Naive B cell (primary cell): ENCODE measurements around the gene CLCN3. TPM values are rescaled to one million over a fixed set of nuclear protein-coding genes. Genes with fewer than 3 reads are reported as not detected.
"Not testable (repeated sequence)": the region's sequence is repeated elsewhere in the genome, so short reads cannot be mapped to it uniquely, and the experiment has no call there.

Source experiments
- ATAC-seq, 2 donors: fragments of 150-1000 bp; cut with Tn5 transposase; 2 replicates each; pipeline ENCODE4 v1.10.0; 2021; ENCODE audit warnings: low read depth in 2 of 2, mild to moderate bottlenecking in 2 of 2, moderate library complexity in 2 of 2
- DNase-seq: peaks from one replicate; pipeline ENCODE4 v3.0.0; 2022
- H3K27ac Mint-ChIP-seq, 6 donors: one replicate each; pipeline ENCODE4 v1.8.0; 2020 to 2022; ENCODE audit warnings: mild to moderate bottlenecking in 6 of 6, mixed read lengths in 6 of 6, moderate library complexity in 5 of 6, inconsistent platforms in 2 of 6
- H3K27me3 Mint-ChIP-seq, 3 donors: one replicate each; pipeline ENCODE4 v1.8.0; 2021 to 2022; ENCODE audit warnings: mixed read lengths in 3 of 3, mild to moderate bottlenecking in 1 of 3
- H3K36me3 Mint-ChIP-seq, 2 donors: one replicate each; pipeline ENCODE4 v1.8.0; 2020 to 2022; ENCODE audit warnings: mixed read lengths in 2 of 2, inconsistent platforms in 1 of 2, mild to moderate bottlenecking in 1 of 2
- H3K4me1 Mint-ChIP-seq, 3 donors: one replicate each; pipeline ENCODE4 v1.8.0; 2020 to 2022; ENCODE audit warnings: mixed read lengths in 3 of 3, inconsistent platforms in 1 of 3, mild to moderate bottlenecking in 1 of 3, moderate library complexity in 1 of 3
- H3K4me3 Mint-ChIP-seq, 8 donors: one replicate each; pipeline ENCODE4 v1.8.0; 2020 to 2022; ENCODE audit warnings: mild to moderate bottlenecking in 8 of 8, mixed read lengths in 8 of 8, moderate library complexity in 8 of 8, inconsistent platforms in 2 of 8
- H3K9me3 Mint-ChIP-seq, 7 donors: one replicate each; pipeline ENCODE4 v1.8.0; 2020 to 2022; ENCODE audit warnings: mixed read lengths in 7 of 7, mild to moderate bottlenecking in 5 of 7, inconsistent platforms in 2 of 7, moderate library complexity in 1 of 7
- polyA plus RNA-seq, 6 donors: library from polyadenylated mRNA; unstranded; fragments of 300-500 nt; fragmentation: Illumina TruSeq; gene quantifications; one replicate each; pipeline ENCODE4 v1.2.3, GENCODE V29; 2021; ENCODE audit warnings: low read depth in 6 of 6

Gene CLCN3
- polyA plus RNA-seq, 6 donors from 2014 or later: 6.4 to 12.3 (median 10.0) TPM

DNA sequence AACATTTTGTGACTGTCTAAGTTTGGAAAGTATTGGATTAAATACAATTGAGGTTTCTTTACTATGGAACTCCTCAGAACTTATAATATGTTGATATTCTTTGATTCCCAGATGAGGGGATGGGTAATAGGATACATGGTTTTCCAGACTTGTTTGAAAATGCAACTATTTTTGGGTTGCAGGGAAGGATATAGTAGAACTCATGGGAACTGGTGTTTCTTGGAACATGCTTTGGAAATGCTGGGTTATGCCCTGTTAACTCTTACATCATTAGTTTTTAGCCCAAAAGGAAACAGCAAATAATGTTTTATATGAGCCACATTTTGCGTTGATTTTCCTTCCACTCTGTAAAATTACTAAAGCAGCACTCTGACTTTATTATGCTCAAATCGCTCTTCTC, 95.4 kb downstream of the CLCN3 start:
- DNase-seq (no peak), ATAC-seq (no peak)
- H3K4me1 Mint-ChIP-seq: peaks cover 0 to 3% (median 0%) of the 10 kb centered on the region in 3 donors
- peaks cover 20 to 21% of the 10 kb centered on the region in 2 donors for H3K36me3 Mint-ChIP-seq
- H3K9me3 Mint-ChIP-seq: no peaks in the 10 kb centered on the region
- H3K27ac Mint-ChIP-seq: no peak overlapping the region
- no peaks in the 10 kb centered on the region for H3K27me3 Mint-ChIP-seq
- H3K4me3 Mint-ChIP-seq: no peak overlapping the region

DNA sequence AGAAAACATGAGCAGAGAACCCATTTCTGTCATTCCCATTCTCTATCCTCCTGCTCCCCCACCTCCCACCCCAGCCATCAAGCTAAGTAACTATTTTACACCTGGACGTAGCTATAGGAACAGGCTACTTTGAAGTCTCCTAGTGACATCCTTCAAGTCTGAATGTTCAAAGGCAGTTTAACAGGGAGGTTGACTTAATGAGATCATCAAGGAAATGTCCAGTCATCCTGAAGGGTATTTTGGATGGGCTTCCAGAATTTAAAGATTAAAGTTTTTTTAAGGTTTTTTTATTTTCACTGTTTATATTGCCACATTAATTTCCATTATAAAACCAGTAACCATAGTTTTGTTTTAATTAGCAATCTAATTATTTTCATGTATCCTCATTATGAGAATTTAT, 96.3 kb downstream of the CLCN3 start:
- ATAC-seq (no peak), DNase-seq (no peak)
- peaks cover 0 to 3% (median 0%) of the 10 kb centered on the region in 3 donors for H3K4me1 Mint-ChIP-seq
- no peak overlapping the region for H3K4me3 Mint-ChIP-seq
- no peaks in the 10 kb centered on the region for H3K27me3 Mint-ChIP-seq
- no peak overlapping the region for H3K27ac Mint-ChIP-seq
- peaks cover 20 to 21% of the 10 kb centered on the region in 2 donors for H3K36me3 Mint-ChIP-seq
- H3K9me3 Mint-ChIP-seq: no peaks in the 10 kb centered on the region

DNA sequence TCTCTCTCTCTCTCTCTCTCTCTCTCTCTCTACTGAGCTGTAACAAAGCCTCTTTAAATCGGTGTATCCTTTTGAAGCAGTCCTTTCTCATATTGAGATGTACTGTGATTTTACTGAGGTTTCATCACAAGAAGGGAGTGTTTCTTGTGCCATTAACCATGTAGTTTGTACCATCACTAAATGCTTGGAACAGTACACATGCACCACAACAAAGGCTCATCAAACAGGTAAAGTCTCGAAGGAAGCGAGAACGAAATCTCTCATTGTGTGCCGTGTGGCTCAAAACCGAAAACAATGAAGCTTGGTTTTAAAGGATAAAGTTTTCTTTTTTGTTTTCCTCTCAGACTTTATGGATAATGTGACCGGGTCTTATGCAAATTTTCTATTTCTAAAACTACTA, 100.2 kb downstream of the CLCN3 start:
- Mint-ChIP-seq H3K4me3 (no peak overlapping the region), H3K36me3 (peaks cover 20 to 21% of the 10 kb centered on the region in 2 donors), H3K4me1 (no peaks in the 10 kb centered on the region), H3K27me3 (no peaks in the 10 kb centered on the region), H3K9me3 (no peaks in the 10 kb centered on the region), H3K27ac (peak overlapping the region in 4 of 6 donors; percentile 26 to 86 (median 51))
- DNase-seq: no peak
- no peak for ATAC-seq

DNA sequence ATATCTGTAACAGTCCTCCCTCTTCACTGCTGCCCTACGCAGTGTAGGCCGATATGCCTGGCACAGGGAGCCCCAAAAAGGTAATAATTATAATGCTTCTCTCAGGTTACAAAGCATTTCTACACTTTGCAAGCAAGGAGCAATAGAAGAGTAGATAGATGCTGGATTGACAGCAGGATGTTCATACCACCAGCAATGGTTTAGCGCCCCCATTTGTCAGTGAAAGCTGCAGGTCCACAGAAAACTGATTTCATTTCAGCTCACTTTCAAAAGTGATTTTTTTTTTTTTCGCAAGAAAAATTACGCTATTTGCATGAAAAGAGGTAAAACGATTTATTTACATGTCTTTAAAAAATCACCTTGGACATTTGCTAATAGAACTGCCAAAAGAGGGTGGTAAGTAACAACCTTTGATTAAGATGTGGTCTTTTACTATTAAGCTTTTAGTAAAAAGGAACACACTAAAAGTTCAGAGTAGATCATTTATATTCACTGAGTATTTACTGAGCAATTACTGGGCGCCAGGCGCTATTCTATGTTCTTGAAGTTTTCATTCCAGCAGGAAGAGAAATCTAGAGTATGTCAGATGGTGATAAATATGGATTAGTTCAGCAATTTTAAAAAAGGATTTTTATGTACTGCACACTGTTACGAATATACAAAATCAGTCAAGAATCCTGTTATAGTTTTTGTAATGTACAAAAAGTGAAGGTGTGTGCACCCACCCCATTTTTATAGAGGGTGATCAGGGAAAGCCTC, 103.0 kb downstream of the CLCN3 start:
- H3K27me3 Mint-ChIP-seq: no peaks in the 10 kb centered on the region
- no peaks in the 10 kb centered on the region for H3K4me1 Mint-ChIP-seq
- H3K9me3 Mint-ChIP-seq: no peaks in the 10 kb centered on the region
- no peak for ATAC-seq
- H3K4me3 Mint-ChIP-seq: no peak overlapping the region
- peak overlapping the region in 2 of 6 donors; percentile 17 to 30 for H3K27ac Mint-ChIP-seq
- peaks cover 11 to 15% of the 10 kb centered on the region in 2 donors for H3K36me3 Mint-ChIP-seq
- DNase-seq: no peak

DNA sequence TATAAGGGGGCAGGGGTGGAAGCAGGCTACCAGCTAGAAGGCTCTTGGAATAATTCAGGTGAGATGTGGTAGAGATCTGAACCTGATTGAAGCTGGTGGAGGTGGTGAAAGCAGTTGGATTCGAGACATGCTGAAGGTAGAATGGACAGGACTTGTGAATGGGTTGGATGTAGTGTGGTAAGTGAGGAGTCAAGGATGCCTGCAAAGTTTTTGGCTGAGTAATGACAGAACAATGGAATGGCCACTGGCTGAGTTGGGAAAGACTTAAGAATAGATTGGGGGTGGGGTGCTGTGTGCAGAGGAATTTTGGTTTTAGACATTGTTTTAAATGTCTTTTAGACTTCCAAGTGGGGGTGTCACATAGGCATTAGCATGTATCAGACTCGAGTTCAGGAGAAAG, 103.9 kb downstream of the CLCN3 start:
- H3K4me3 Mint-ChIP-seq: no peak overlapping the region
- no peaks in the 10 kb centered on the region for H3K4me1 Mint-ChIP-seq
- no peaks in the 10 kb centered on the region for H3K9me3 Mint-ChIP-seq
- H3K36me3 Mint-ChIP-seq: peaks cover 11 to 14% of the 10 kb centered on the region in 2 donors
- ATAC-seq (no peak), DNase-seq (no peak)
- H3K27ac Mint-ChIP-seq: no peak overlapping the region
- H3K27me3 Mint-ChIP-seq: no peaks in the 10 kb centered on the region

DNA sequence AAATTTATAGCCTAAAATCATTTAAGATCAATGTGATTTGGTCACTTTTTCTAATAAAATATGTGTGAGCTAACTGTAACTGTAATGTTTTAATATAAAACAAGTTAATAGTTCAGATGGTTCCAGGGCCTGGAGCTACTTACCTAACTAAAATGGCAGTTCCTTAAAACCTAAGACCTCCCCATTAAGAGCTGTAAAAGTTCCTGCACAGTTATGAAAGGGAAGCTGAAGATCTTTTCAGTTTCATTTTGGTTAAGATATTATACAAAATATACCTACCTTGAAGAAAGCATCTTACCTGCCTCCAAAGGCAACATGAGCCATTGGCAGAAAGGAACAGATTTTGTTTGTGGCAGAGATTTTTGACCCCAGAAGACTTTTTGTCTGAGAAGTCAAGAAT, 107.2 kb downstream of the CLCN3 start:
- Mint-ChIP-seq H3K4me1 (no peaks in the 10 kb centered on the region), H3K4me3 (no peak overlapping the region), H3K9me3 (no peaks in the 10 kb centered on the region), H3K27ac (peak overlapping the region in 2 of 6 donors; percentile 33 to 34), H3K36me3 (peaks cover 0 to 7% of the 10 kb centered on the region in 2 donors), H3K27me3 (no peaks in the 10 kb centered on the region)
- DNase-seq (no peak), ATAC-seq (no peak)

DNA sequence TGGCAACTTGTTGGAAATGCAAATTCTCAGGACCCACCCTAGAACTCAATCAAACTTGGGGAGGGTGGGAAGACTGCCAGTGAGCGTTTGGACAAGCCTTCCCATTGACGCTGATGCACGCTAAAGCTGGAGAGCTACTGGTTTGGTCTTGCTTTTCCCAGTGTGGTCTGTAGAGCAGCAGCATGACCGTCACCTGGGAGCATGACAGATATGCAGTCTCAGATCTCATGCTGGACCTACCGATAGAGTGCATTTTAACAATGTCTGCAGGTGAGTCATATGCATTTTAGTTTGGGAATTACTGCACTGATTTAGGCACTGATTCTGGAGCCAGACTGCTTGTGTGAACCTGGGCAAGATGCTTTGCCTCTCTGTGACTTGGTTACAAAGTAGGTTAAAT, 110.2 kb downstream of the CLCN3 start:
- H3K36me3 Mint-ChIP-seq: peaks cover 4 to 21% of the 10 kb centered on the region in 2 donors
- H3K27ac Mint-ChIP-seq: no peak overlapping the region
- H3K27me3 Mint-ChIP-seq: no peaks in the 10 kb centered on the region

DNA sequence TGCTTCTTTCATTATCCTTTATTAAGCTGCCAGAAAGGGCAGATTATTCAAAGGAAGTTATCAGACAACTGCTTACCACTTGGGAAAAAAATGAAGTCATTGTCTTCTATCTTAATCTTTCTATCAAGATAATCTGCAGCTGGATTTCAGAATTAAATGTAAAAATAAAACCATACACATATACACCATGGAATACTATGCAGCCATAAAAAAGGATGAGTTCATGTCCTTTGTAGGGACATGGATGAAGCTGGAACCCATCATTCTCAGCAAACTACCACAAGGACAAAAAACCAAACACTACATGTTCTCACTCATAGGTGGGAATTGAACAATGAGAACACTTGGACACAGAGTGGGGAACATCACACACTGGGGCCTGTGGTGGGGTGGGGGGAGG, 118.2 kb downstream of the CLCN3 start:
- not testable (repeated sequence) for H3K9me3 Mint-ChIP-seq, H3K27ac Mint-ChIP-seq

More for the DNA sequence above, 110.2 kb downstream of the CLCN3 start:
- Mint-ChIP-seq H3K9me3 (no peaks in the 10 kb centered on the region), H3K4me1 (no peaks in the 10 kb centered on the region), H3K4me3 (no peak overlapping the region)
- ATAC-seq (no peak), DNase-seq (no peak)

DNA sequence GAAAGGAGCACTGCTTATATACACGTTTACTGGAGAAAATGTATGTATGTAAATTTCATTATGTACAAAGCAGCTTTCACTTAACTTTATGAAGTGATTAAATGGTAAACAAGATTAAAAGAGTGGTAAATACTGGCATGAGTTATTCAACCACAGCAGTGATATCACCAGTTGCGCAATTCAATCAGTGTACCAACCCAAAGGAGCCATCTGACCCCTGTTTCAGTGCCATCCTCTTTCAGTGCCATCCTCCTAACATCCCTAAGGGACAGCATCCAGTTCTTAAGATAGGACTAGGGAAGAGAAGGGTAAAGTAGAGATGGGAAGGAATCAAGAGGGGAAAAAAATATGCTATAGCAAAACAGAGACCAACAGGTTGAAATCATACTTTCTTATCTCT, 121.2 kb downstream of the CLCN3 start:
- H3K4me1 Mint-ChIP-seq: no peaks in the 10 kb centered on the region
- H3K27ac Mint-ChIP-seq: no peak overlapping the region
- ATAC-seq: no peak
- H3K27me3 Mint-ChIP-seq: no peaks in the 10 kb centered on the region
- no peaks in the 10 kb centered on the region for H3K9me3 Mint-ChIP-seq
- peaks cover 9 to 32% of the 10 kb centered on the region in 2 donors for H3K36me3 Mint-ChIP-seq
- no peak overlapping the region for H3K4me3 Mint-ChIP-seq
- DNase-seq: no peak

More for the DNA sequence above, 118.2 kb downstream of the CLCN3 start:
- not testable (repeated sequence) for H3K27me3 Mint-ChIP-seq, ATAC-seq, H3K4me1 Mint-ChIP-seq, H3K4me3 Mint-ChIP-seq, DNase-seq
- H3K36me3 Mint-ChIP-seq: peaks cover 18 to 34% of the 10 kb centered on the region in 2 donors

DNA sequence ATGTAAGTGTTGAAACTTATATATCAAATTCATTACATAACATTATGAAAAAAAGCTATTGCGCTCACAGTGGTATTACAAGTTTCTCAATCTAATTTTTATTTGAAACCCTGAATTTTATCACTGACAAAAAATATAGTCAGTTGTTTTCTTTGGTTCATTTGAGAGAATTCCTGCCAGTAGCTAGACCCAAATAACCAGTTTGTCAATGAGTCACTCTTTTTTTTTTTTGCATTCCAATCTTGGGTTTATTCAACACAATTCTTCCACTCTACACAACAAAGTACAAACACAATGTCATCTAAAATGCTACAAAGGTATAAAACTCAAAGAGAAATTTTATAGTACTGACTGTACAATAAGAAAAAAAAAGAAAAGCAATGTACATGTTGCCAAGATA, 124.2 kb downstream of the CLCN3 start:
- H3K4me3 Mint-ChIP-seq: no peak overlapping the region
- no peaks in the 10 kb centered on the region for H3K4me1 Mint-ChIP-seq
- no peak for ATAC-seq
- H3K36me3 Mint-ChIP-seq: peaks cover 7 to 13% of the 10 kb centered on the region in 2 donors
- H3K9me3 Mint-ChIP-seq: no peaks in the 10 kb centered on the region
- H3K27me3 Mint-ChIP-seq: no peaks in the 10 kb centered on the region
- peak overlapping the region in 1 of 6 donors; percentile 37 for H3K27ac Mint-ChIP-seq
- no peak for DNase-seq

DNA sequence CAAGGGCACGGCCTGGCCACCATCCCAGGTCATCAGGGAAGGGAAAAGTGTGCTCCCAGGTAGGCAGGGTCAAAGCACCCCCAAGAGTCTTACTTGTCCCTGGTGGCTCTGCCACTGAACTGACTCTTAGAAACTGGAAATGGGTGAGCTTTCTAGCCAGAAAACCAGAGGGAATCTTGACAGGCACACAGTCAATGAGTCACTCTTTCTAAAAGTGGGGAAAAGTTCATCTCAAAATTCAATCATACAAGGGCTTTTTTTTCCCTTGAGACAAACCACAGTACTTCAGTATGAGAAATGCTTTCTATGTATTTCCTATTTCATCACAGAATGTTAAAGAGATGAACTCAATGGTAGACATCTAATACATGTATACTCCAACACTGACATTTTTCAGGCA, 124.9 kb downstream of the CLCN3 start:
- peaks cover 13% of the 10 kb centered on the region in 2 donors for H3K36me3 Mint-ChIP-seq
- ATAC-seq: no peak
- H3K4me1 Mint-ChIP-seq: no peaks in the 10 kb centered on the region
- H3K27me3 Mint-ChIP-seq: no peaks in the 10 kb centered on the region
- H3K27ac Mint-ChIP-seq: peak overlapping the region in 1 of 6 donors; percentile 37
- H3K4me3 Mint-ChIP-seq: no peak overlapping the region
- no peaks in the 10 kb centered on the region for H3K9me3 Mint-ChIP-seq
- no peak for DNase-seq

DNA sequence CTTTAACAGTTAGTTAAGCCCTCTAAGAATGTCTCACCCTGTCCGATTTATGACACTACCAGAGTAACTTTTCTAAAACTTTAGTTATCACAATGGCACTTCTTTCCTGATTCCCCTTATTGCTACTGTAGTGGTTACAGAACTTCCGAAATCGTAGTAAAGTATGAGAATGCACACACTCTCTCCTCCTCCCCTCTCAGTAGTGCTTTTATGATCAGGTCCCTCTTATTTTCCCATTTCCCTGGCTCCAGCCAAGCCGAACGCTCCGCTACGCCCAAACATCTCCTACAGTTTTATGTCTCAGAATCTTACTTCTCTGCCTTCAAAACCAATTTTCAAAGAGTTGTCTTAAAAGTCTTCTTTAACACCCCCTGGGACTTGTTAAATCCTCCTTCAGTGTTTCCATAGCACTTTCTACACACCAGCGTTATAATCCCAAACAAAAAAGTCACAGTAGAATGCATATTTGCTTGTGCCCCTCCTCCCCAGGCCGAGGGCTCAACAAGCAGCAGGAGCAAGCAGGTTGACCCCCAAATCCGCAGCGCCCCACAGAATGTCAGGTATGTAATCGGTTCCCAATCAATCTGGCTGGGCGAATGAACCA, 136.7 kb downstream of the CLCN3 start:
- Mint-ChIP-seq H3K9me3 (no peaks in the 10 kb centered on the region), H3K4me3 (peak overlapping the region; percentile 79 to 94 (median 88)), H3K36me3 (peaks cover 0 to 5% of the 10 kb centered on the region in 2 donors), H3K27me3 (no peaks in the 10 kb centered on the region), H3K4me1 (peaks cover 19 to 31% (median 25%) of the 10 kb centered on the region in 3 donors), H3K27ac (peak overlapping the region; percentile 3 to 93 (median 78))
- ATAC-seq: no peak
- no peak for DNase-seq

DNA sequence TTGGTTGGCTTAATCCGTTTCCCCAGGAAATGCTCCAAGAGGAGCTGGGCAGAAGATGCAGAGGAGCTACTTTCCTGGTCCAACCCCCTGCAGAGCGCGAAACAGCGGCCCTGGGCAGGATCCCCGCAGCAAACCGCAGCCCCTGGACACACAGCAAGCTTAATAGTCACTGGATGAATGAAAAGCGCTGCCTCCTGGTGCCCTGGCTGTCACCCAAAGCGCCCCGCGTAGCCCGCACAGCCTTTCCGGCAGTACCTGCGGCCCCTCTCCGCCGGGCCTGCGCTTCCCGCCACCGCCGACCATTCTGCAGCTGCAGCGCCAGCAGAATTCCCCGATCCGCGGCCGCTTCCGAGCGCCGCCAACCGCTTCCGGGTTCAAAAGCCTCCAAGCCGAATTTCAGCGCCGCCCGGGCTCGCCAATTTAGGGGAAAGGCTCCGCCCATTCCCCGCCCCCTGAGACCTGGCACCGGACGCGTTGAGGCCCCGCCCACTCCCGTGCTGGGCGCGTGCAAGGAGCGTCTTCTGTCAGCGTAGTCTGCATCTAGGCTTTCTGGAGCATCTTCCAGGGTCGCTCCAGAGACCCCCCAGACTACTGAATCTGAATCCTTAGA, 137.3 kb downstream of the CLCN3 start, which contains the start of gene HPF1:
TSS of gene HPF1 (minus strand) at position 370 of the 610 bp plus-strand sequence. CDS start at position 303, 67 bp downstream.
- peak; percentile 88 for DNase-seq
- Mint-ChIP-seq H3K36me3 (no peaks in the 10 kb centered on the region), H3K9me3 (no peaks in the 10 kb centered on the region), H3K4me3 (peak within 1 kb of the TSS; percentile 79 to 94 (median 88)), H3K27ac (peak within 1 kb of the TSS; percentile 3 to 93 (median 83)), H3K4me1 (peaks cover 19 to 31% (median 25%) of the 10 kb centered on the region in 3 donors), H3K27me3 (no peaks in the 10 kb centered on the region)
- ATAC-seq: peak; percentile 92 to 94
